NT2/D1 (cell line): Measurements from ENCODE around the gene SLCO4A1.
A peak's percentile ranks its signal among the peaks of the same experiment; 100 is the strongest.

ENCODE experiments used
- DNase-seq: peaks from one replicate; pipeline ENCODE4 v3.0.0-alpha.2; 2011; ENCODE audit warnings: low read depth, low spot score
- H3K27me3 ChIP-seq: 2 replicates; pipeline ENCODE4 v1.6.0; 2011; ENCODE audit warnings: mild to moderate bottlenecking; ENCODE audit not compliant: insufficient read length, insufficient read depth
- H3K36me3 ChIP-seq: 2 replicates; pipeline ENCODE4 v1.6.1; 2011; ENCODE audit warnings: mild to moderate bottlenecking, low read length, mixed read lengths; ENCODE audit not compliant: insufficient read depth, insufficient read length
- H3K4me1 ChIP-seq: 2 replicates; pipeline ENCODE4 v1.5.1; 2011; ENCODE audit not compliant: insufficient read depth, insufficient read length
- H3K4me3 ChIP-seq: 2 replicates; pipeline ENCODE4 v1.5.1; 2011; ENCODE audit warnings: low read depth; ENCODE audit not compliant: insufficient read length
- H3K9ac ChIP-seq: 2 replicates; pipeline ENCODE4 v1.6.0; 2011; ENCODE audit warnings: low read depth; ENCODE audit not compliant: insufficient read length
- H3K9me3 ChIP-seq: 2 replicates; pipeline ENCODE4 v1.5.1; 2011; ENCODE audit warnings: mild to moderate bottlenecking, low read length; ENCODE audit not compliant: insufficient read depth
- SUZ12 ChIP-seq: IDR thresholded peaks from 2 replicates; pipeline ENCODE4 v1.6.1; 2011; ENCODE audit not compliant: insufficient read length, insufficient read depth; ENCODE audit errors: extremely low read depth
- YY1 ChIP-seq: IDR thresholded peaks from 2 replicates; pipeline ENCODE4 v1.6.1; 2011; ENCODE audit not compliant: insufficient read length, insufficient read depth
- ZNF274 ChIP-seq: IDR thresholded peaks from 2 replicates; pipeline ENCODE4 v1.6.1; 2011; ENCODE audit warnings: mild to moderate bottlenecking, low read depth, low read length

SLCO4A1 gene

GRCh38 chr20:62646851-62647520 is 4.7 kb downstream of the SLCO4A1 start:
- Histone ChIP-seq H3K9me3 (no peaks in the 10 kb centered on the region), H3K4me3 (no peak overlapping the region), H3K4me1 (peaks cover 34% of the 10 kb centered on the region), H3K9ac (peak overlapping the region; percentile 6), H3K36me3 (no peaks in the 10 kb centered on the region), H3K27me3 (peaks cover 97% of the 10 kb centered on the region)
- DNase-seq = no peak
- no peak for TF ChIP-seq ZNF274
- no peak for TF ChIP-seq YY1
- TF ChIP-seq SUZ12 = no peak

- H3K4me3 ChIP-seq = no peak overlapping the region
- H3K4me1 ChIP-seq = peaks cover 36% of the 10 kb centered on the region
- H3K27me3 ChIP-seq = peaks cover 99% of the 10 kb centered on the region
- H3K9ac ChIP-seq = peak overlapping the region; percentile 3
- no peak for TF ChIP-seq YY1
- no peak for TF ChIP-seq ZNF274
- no peak for TF ChIP-seq SUZ12
- DNase-seq = no peak
- H3K36me3 ChIP-seq = no peaks in the 10 kb centered on the region
- no peaks in the 10 kb centered on the region for H3K9me3 ChIP-seq
These were observed 5.4 kb downstream of the SLCO4A1 start for GRCh38 chr20:62647521-62648317.

DNA sequence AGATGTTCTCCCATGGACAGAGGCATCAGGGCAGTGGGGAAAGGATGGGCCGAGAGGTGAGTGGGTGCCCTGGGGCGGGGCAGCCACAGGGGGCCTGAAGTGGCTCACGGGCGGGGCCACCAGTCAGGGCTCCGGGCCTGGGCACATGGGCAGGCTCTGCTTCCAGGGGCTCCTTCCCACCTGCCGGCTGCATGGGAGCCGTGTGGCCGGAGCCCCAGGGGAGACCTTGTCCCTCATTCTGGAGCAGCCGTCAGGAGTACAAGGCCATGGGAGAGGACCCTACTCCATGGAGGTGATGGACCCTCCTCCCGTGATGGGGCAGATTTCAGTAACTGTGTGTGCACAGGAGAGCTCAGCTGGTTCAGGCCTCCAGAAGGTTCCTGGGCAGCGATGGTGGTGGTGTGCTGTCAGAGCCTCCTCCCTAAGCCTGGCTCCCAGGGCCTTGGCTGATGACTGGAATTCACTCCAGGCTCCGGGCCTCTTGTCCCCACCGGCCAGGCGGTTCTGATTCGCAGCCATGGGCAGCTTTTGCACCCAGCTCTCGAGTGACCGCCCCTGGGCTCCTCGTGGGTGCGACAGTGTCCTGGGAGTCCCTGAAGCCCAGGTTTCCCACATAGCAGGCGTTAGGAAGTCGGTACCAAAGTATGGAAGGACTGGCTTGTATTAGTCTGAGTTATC is 6.2 kb downstream of the SLCO4A1 start:
- no peaks in the 10 kb centered on the region for H3K9me3 ChIP-seq
- no peak overlapping the region for H3K4me3 ChIP-seq
- no peaks in the 10 kb centered on the region for H3K36me3 ChIP-seq
- peaks cover 99% of the 10 kb centered on the region for H3K27me3 ChIP-seq
- no peak for DNase-seq
- TF ChIP-seq YY1 (no peak), ZNF274 (no peak), SUZ12 (no peak)
- H3K4me1 ChIP-seq = peaks cover 34% of the 10 kb centered on the region
- H3K9ac ChIP-seq = no peak overlapping the region

- no peak overlapping the region for H3K4me3 ChIP-seq
- H3K9ac ChIP-seq = no peak overlapping the region
- H3K36me3 ChIP-seq = no peaks in the 10 kb centered on the region
- TF ChIP-seq SUZ12 (no peak), YY1 (no peak), ZNF274 (no peak)
- H3K27me3 ChIP-seq = peaks cover 95% of the 10 kb centered on the region
- H3K4me1 ChIP-seq = peaks cover 34% of the 10 kb centered on the region
- H3K9me3 ChIP-seq = no peaks in the 10 kb centered on the region
- DNase-seq = no peak
These were observed 6.8 kb downstream of the SLCO4A1 start for GRCh38 chr20:62649140-62649539.

DNA sequence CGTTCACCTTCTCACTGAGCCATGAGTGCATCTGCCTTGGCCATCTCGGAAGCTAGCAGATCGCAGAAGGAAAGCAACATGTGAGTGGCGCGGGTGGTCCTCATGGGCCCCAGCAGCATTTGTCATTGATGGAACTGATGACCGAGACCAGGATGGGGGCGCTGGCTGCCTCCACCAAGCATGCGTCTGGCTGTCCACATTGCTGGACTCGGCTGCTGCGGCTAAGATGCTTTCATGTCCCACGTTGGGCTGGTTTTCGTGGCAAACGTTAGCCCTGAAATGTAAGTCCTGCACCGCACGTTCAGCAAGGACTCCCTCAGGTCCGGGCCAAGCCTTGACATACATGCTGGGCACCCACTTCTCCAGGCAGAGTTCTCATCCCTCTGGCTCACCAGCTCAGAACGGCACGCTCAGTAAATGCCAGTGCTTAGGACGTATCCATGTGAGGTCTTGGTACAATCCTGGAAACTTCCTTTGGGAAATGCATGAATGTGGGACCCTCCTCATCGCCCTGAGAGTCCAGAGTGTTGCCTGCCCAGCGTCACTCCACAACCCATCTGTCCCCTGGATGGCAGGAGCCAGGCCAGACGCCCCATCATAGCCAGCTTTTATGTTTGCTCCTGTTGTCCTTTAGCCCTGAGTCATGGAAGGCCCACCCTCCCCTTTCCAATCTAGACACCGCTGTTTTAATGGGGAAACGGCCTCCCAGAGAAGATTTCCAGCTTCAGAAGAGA is 8.4 kb downstream of the SLCO4A1 start:
- no peak overlapping the region for H3K4me3 ChIP-seq
- DNase-seq = no peak
- H3K9me3 ChIP-seq = no peaks in the 10 kb centered on the region
- no peaks in the 10 kb centered on the region for H3K36me3 ChIP-seq
- TF ChIP-seq YY1 = no peak
- no peak for TF ChIP-seq SUZ12
- TF ChIP-seq ZNF274 = no peak
- peaks cover 32% of the 10 kb centered on the region for H3K4me1 ChIP-seq
- H3K9ac ChIP-seq = no peak overlapping the region
- H3K27me3 ChIP-seq = peaks cover 83% of the 10 kb centered on the region

GRCh38 chr20:62651285-62652021 is 9.2 kb downstream of the SLCO4A1 start:
- H3K4me3 ChIP-seq = no peak overlapping the region
- DNase-seq = no peak
- TF ChIP-seq SUZ12 = no peak
- no peak for TF ChIP-seq YY1
- TF ChIP-seq ZNF274 = no peak
- H3K27me3 ChIP-seq = peaks cover 76% of the 10 kb centered on the region
- H3K9me3 ChIP-seq = no peaks in the 10 kb centered on the region
- H3K36me3 ChIP-seq = no peaks in the 10 kb centered on the region
- H3K9ac ChIP-seq = no peak overlapping the region
- peaks cover 31% of the 10 kb centered on the region for H3K4me1 ChIP-seq
